Measurements from ENCODE around the gene HSD17B14. TPM values are rescaled to one million over a fixed set of nuclear protein-coding genes. Genes with fewer than 3 reads are reported as not detected.

The HSD17B14 gene
- total and polyA plus RNA-seq, 2 experiments from 2014 or later = 8.4 to 11.7 TPM

DNA sequence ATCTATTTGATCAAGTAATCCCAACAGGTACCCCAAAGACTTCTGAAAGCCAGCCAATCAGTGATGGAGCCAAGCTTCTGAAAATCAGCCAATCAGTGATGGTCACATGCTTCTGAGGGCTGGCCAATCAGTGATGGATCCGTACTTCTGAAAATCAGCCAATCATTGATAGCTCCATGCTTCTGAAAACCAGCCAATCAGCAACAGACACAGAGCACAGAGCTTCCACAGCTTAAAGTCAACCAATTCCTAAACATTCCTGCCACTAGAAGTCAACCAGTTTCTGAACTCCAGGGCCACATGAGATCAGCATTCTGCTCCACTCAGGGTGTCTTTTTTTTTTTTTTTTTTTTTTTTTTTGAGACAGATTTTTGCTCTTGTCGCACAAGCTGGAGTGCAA is 8.2 kb upstream of the HSD17B14 start:
- DNase-seq (ENCODE audit: low spot score) (peak; percentile 78), ATAC-seq (peak; percentile 59)
- TF ChIP-seq, protein P1, sequence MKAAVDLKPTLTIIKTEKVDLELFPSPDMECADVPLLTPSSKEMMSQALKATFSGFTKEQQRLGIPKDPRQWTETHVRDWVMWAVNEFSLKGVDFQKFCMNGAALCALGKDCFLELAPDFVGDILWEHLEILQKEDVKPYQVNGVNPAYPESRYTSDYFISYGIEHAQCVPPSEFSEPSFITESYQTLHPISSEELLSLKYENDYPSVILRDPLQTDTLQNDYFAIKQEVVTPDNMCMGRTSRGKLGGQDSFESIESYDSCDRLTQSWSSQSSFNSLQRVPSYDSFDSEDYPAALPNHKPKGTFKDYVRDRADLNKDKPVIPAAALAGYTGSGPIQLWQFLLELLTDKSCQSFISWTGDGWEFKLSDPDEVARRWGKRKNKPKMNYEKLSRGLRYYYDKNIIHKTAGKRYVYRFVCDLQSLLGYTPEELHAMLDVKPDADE (IDR thresholded peaks at IDR 0.05) = no peak
- TF ChIP-seq, protein P2, sequence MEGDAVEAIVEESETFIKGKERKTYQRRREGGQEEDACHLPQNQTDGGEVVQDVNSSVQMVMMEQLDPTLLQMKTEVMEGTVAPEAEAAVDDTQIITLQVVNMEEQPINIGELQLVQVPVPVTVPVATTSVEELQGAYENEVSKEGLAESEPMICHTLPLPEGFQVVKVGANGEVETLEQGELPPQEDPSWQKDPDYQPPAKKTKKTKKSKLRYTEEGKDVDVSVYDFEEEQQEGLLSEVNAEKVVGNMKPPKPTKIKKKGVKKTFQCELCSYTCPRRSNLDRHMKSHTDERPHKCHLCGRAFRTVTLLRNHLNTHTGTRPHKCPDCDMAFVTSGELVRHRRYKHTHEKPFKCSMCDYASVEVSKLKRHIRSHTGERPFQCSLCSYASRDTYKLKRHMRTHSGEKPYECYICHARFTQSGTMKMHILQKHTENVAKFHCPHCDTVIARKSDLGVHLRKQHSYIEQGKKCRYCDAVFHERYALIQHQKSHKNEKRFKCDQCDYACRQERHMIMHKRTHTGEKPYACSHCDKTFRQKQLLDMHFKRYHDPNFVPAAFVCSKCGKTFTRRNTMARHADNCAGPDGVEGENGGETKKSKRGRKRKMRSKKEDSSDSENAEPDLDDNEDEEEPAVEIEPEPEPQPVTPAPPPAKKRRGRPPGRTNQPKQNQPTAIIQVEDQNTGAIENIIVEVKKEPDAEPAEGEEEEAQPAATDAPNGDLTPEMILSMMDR (conservative IDR thresholded peaks at IDR 0.05; ENCODE audit: low read depth in 2 of 2) = peak in 1 of 2 experiments; percentile 14; a peak in 1 of 4 replicates

DNA sequence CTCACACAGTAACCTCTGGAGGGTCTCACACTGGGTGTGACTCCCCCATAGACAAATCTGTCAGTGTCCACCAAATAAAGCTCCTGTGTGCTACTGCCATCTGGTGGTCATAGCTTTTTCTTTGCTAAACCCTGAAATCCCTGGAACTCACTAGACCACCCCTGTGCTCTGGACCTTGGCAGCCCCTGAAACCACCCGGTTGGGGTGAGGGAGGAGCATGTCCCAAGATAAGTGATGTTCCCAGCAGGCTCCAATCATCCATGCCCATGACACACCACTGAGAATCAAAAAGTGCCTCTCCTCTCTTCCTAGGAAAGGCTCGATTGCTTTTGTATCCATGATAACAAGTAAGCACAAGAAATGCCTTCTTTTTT is 6.5 kb upstream of the HSD17B14 start:
- no peak overlapping the region for H3K4me3 Mint-ChIP-seq
- no peaks in the 10 kb centered on the region for H3K4me1 ChIP-seq (ENCODE audit: insufficient read depth)
- no peaks in the 10 kb centered on the region for H3K9me3 Mint-ChIP-seq
- peak; percentile 92 for ATAC-seq
- no peak overlapping the region for H3K27ac Mint-ChIP-seq
- no peaks in the 10 kb centered on the region for H3F3A ChIP-seq (replicated peaks; ENCODE audit: low read depth)
- TF ChIP-seq, protein P2 (conservative IDR thresholded peaks at IDR 0.05; ENCODE audit: low read depth in 2 of 2) = peak; percentile 89 to 93
- TF ChIP-seq ZNF114 (CRISPR knock-in tag; IDR thresholded peaks at IDR 0.05) = no peak
- DNase-seq (ENCODE audit: low spot score) = peak; percentile 93
- no peaks in the 10 kb centered on the region for H3K9me2 ChIP-seq (ENCODE audit: insufficient read depth)
- H3K4me2 ChIP-seq = no peak overlapping the region
- H3K36me3 ChIP-seq (ENCODE audit: insufficient read depth) = no peaks in the 10 kb centered on the region
- H3K27me3 Mint-ChIP-seq (ENCODE audit: insufficient read depth, low read depth, poor library complexity) = peaks cover 5% of the 10 kb centered on the region
- H3K36me3 Mint-ChIP-seq (ENCODE audit: low read depth) = peaks cover 16% of the 10 kb centered on the region; the same call in 2 of the 3 replicates
- no peak overlapping the region for H3K27ac ChIP-seq (ENCODE audit: low read depth)
- no peak overlapping the region for H3K4me3 ChIP-seq
- H3K79me2 ChIP-seq (replicated peaks; ENCODE audit: insufficient read depth) = no peaks in the 10 kb centered on the region
- H3K4me1 Mint-ChIP-seq = peaks cover 6% of the 10 kb centered on the region; the same call in 2 of the 3 replicates
- H4K20me1 ChIP-seq (replicated peaks; ENCODE audit: insufficient read depth) = no peaks in the 10 kb centered on the region
- H2AFZ ChIP-seq = no peak overlapping the region
- no peaks in the 10 kb centered on the region for H3K27me3 ChIP-seq (ENCODE audit: insufficient read depth)

More for the DNA sequence above, 8.2 kb upstream of the HSD17B14 start:
- no peaks in the 10 kb centered on the region for H3K27me3 ChIP-seq (ENCODE audit: insufficient read depth)
- H3K36me3 ChIP-seq (ENCODE audit: insufficient read depth) = no peaks in the 10 kb centered on the region
- no peak overlapping the region for H3K4me3 ChIP-seq
- no peaks in the 10 kb centered on the region for H3K9me2 ChIP-seq (ENCODE audit: insufficient read depth)
- H3K9me3 Mint-ChIP-seq = no peaks in the 10 kb centered on the region
- no peaks in the 10 kb centered on the region for H3F3A ChIP-seq (replicated peaks; ENCODE audit: low read depth)
- H3K27ac Mint-ChIP-seq = no peak overlapping the region
- peaks cover 16% of the 10 kb centered on the region; the same call in 2 of the 3 replicates for H3K36me3 Mint-ChIP-seq (ENCODE audit: low read depth)
- H2AFZ ChIP-seq = no peak overlapping the region
- H3K79me2 ChIP-seq (replicated peaks; ENCODE audit: insufficient read depth) = no peaks in the 10 kb centered on the region
- H4K20me1 ChIP-seq (replicated peaks; ENCODE audit: insufficient read depth) = no peaks in the 10 kb centered on the region
- H3K4me3 Mint-ChIP-seq = no peak overlapping the region
- no peak overlapping the region for H3K27ac ChIP-seq (ENCODE audit: low read depth)
- no peak overlapping the region for H3K4me2 ChIP-seq
- peaks cover 9% of the 10 kb centered on the region for H3K27me3 Mint-ChIP-seq (ENCODE audit: insufficient read depth, low read depth, poor library complexity)
- no peaks in the 10 kb centered on the region for H3K4me1 ChIP-seq (ENCODE audit: insufficient read depth)
- peaks cover 4% of the 10 kb centered on the region; the same call in 2 of the 3 replicates for H3K4me1 Mint-ChIP-seq

DNA sequence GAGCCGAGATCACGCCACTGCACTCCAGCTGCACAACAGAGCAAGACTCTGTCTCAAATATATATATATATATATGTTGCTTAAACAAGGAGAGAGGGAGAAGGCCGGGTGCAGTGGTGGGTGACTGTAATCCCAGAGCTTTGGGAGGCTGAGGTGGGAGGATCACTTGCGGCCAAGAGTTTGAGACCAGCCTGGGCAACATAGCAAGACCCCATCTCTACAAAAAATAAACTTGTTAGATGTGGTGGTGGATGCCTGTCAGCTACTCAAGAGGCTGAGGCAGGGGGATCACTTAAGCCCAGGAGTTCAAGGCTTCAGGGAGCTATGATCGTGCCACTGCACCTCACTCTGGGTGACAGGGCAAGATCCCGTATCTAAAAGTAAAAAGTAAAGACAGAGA is 5.3 kb upstream of the HSD17B14 start:
- Histone ChIP-seq H3K27ac (ENCODE audit: low read depth) (no peak overlapping the region), H3F3A (replicated peaks; ENCODE audit: low read depth) (peaks cover under 1% of the 10 kb centered on the region; the same call in 1 of the 2 replicates), H3K4me2 (no peak overlapping the region), H3K4me3 (no peak overlapping the region), H3K4me1 (ENCODE audit: insufficient read depth) (no peaks in the 10 kb centered on the region), H2AFZ (no peak overlapping the region), H3K36me3 (ENCODE audit: insufficient read depth) (no peaks in the 10 kb centered on the region), H4K20me1 (replicated peaks; ENCODE audit: insufficient read depth) (no peaks in the 10 kb centered on the region), H3K9me2 (ENCODE audit: insufficient read depth) (no peaks in the 10 kb centered on the region), H3K27me3 (ENCODE audit: insufficient read depth) (no peaks in the 10 kb centered on the region), H3K79me2 (replicated peaks; ENCODE audit: insufficient read depth) (no peaks in the 10 kb centered on the region)
- Mint-ChIP-seq H3K9me3 (no peaks in the 10 kb centered on the region), H3K4me1 (peaks cover 8% of the 10 kb centered on the region; the same call in 2 of the 3 replicates), H3K27me3 (ENCODE audit: insufficient read depth, low read depth, poor library complexity) (peaks cover 10% of the 10 kb centered on the region), H3K27ac (no peak overlapping the region), H3K36me3 (ENCODE audit: low read depth) (peaks cover 16% of the 10 kb centered on the region; the same call in 2 of the 3 replicates), H3K4me3 (no peak overlapping the region)
- DNase-seq (ENCODE audit: low spot score) (no peak), ATAC-seq (no peak)
- TF ChIP-seq, protein P2 (conservative IDR thresholded peaks at IDR 0.05; ENCODE audit: low read depth in 2 of 2) = no peak
- TF ChIP-seq NANOG (IDR thresholded peaks at IDR 0.05; ENCODE audit: borderline replicate concordance) (no peak), STAT1 (IDR thresholded peaks at IDR 0.05; ENCODE audit: unreplicated experiment) (no peak)
